Heart left ventricle (tissue), 16 donors: ENCODE data around the gene OGFOD1. TPM values are rescaled to one million over a fixed set of nuclear protein-coding genes. Genes with fewer than 3 reads are reported as not detected.

Experiments
- ATAC-seq, 4 donors: fragments of 200-7000 bp; cut with Tn5 transposase; one replicate each; pipeline ENCODE4 v1.9.1; 2020 to 2022; ENCODE audit warnings: moderate library complexity in 4 of 4, mild to moderate bottlenecking in 3 of 4, moderate number of reproducible peaks in 1 of 4
- DNase-seq, 5 donors: peaks; one replicate each; pipeline ENCODE4 v3.0.0-alpha.2; 2020
- H3K27ac ChIP-seq, 12 donors: fragments of 200-600 bp; sonication (generic) in 4 of 12; one replicate each; pipeline versions ENCODE4 v1.5.0 to v1.8.0; 2016 to 2022; ENCODE audit warnings: mild to moderate bottlenecking in 2 of 12
- H3K27me3 ChIP-seq, 9 donors: fragments of 200-600 bp; sonication (generic) in 2 of 9; one replicate each; pipeline versions ENCODE4 v1.5.1 to v1.8.0; 2016 to 2022; ENCODE audit warnings: mild to moderate bottlenecking in 3 of 9
- H3K36me3 ChIP-seq, 9 donors: fragments of 200-600 bp; sonication (generic) in 2 of 9; one replicate each; pipeline versions ENCODE4 v1.5.0 to v1.8.0; 2018 to 2022; ENCODE audit warnings: mild to moderate bottlenecking in 2 of 9
- H3K4me1 ChIP-seq, 12 donors: fragments of 200-600 bp; sonication (generic) in 4 of 12; one replicate each; pipeline versions ENCODE4 v1.5.0 to v1.8.0; 2016 to 2022; ENCODE audit warnings: mild to moderate bottlenecking in 3 of 12
- H3K4me3 ChIP-seq, 12 donors: fragments of 200-600 bp; sonication (generic) in 4 of 12; one replicate each; pipeline versions ENCODE4 v1.5.0 to v1.8.0; 2017 to 2022; ENCODE audit warnings: mild to moderate bottlenecking in 9 of 12, moderate library complexity in 4 of 12
- H3K9me3 ChIP-seq, 12 donors: fragments of 200-600 bp; sonication (generic) in 4 of 12; one replicate each; pipeline versions ENCODE4 v1.5.0 to v1.8.0; 2016 to 2022; ENCODE audit warnings: mild to moderate bottlenecking in 1 of 12
- CTCF ChIP-seq, 12 donors: fragments of 200-600 bp; sonication (generic) in 4 of 12; IDR thresholded peaks; one replicate each; pipeline versions ENCODE4 v1.5.0 to v1.8.0; 2018 to 2022; ENCODE audit warnings: antibody characterized with exemption in 12 of 12, mild to moderate bottlenecking in 5 of 12
- POLR2A ChIP-seq, 2 donors: fragments of 450-650 bp; IDR thresholded peaks; one replicate each; pipeline ENCODE4 v1.6.1; 2017; ENCODE audit warnings: antibody characterized with exemption in 2 of 2, mild to moderate bottlenecking in 2 of 2, moderate library complexity in 2 of 2
- WGBS, 4 donors: extraction: QIAGEN DNeasy Blood & Tissue Kit in 2 of 4; methylation state at CpG; one replicate each; pipeline versions ENCODE4 v1.1.5 to v1.1.7; 2013 to 2018; 5-methylcytosine and 5-hydroxymethylcytosine counted together
- intact Hi-C, 10 donors: fragments of 100-400 bp; cut with DNase I; formaldehyde crosslinking; loops; one replicate each; pipeline versions ENCODE4 v1.11.1 to v1.14.2; 2022
- polyA plus RNA-seq, 2 donors: library from polyadenylated mRNA; stranded (reverse); fragments of 200-250 nt; gene quantifications; one replicate each; pipeline ENCODE4 v1.2.3, GENCODE V29; 2013
- total RNA-seq, 9 donors: library from RNA; depleted of rRNA in 2 of 9; stranded (reverse); fragments of >200 nt in 2 of 9; fragmentation: NEBNext Ultra II Directional in 3 of 9; extraction: Animal tissue kit (Norgen Biotek cat#: 25700) in 3 of 9; gene quantifications; one replicate each; pipeline versions ENCODE4 v1.1.0 to v1.2.4, GENCODE V29; 2016 to 2023
- donor health status: ischemic (EF 13 %, LVEDD 7.1; RV severe dilation, severe dysfunction).
- donor health status: healthy with polysubstance abuse.
- donor health status: DM: no; HTN: yes; CAD: no.
- donor health status: DM: no; HTN: no; CAD: no.
- donor health status: ischemic (EF 25% LVEDD 6.9; RV normal size, moderate dysfunction).
- donor health status: ischemic (EF 25% LVEDD 5.7; RV mildly dilated, moderate dysfunction).
- donor health status: healthy.
- donor health status: DM: yes; HTN: yes; CAD: no.
- donor health status: ischemic (EF 35%, LVEDD 5.7; RV mildly dilated, moderate dysfunction).
- donor health status: nonischemic (EF 11% LVEDD 7.7; RV severe dilation, severe dysfunction).
- donor health status: DM: yes; HTN: yes; CAD: no.
- donor health status: PGD.
- donor health status: ischemic (EF 29% LVEDD 5.4; RV normal size, mild dysfunction).
- donor health status: nonischemic (EF 23%, LVEDD 6.1; RV moderate dilation, normal function).

OGFOD1 gene
- total and polyA plus RNA-seq, 11 donors: 11.4 to 39.1 (median 31.9) TPM

GRCh38 chr16:56491657-56492261 is 40.4 kb downstream of the OGFOD1 start:
- 92 to 96% (median 94%) methylated on average over 4 of the region's 4 CpGs for WGBS, 4 donors
- DNase-seq: no peak
- no peak overlapping the region for H3K4me3 ChIP-seq
- intact Hi-C loops: no loop called here
- no peaks in the 10 kb centered on the region for H3K27me3 ChIP-seq
- ATAC-seq: no peak
- peaks cover 0 to 75% (median 24%) of the 10 kb centered on the region in 9 donors for H3K36me3 ChIP-seq
- H3K4me1 ChIP-seq: no peaks in the 10 kb centered on the region
- H3K27ac ChIP-seq: no peak overlapping the region
- TF ChIP-seq POLR2A (IDR thresholded peaks at IDR 0.05): no peak
- no peak for TF ChIP-seq CTCF (IDR thresholded peaks at IDR 0.05)
- no peaks in the 10 kb centered on the region for H3K9me3 ChIP-seq

- TF ChIP-seq POLR2A (IDR thresholded peaks at IDR 0.05): no peak
- TF ChIP-seq CTCF (IDR thresholded peaks at IDR 0.05): no peak
- 72 to 86% (median 82%) methylated on average over 2 of the region's 2 CpGs for WGBS, 4 donors
- ATAC-seq (peak in 1 of 4 donors; percentile 34), DNase-seq (no peak)
- Histone ChIP-seq H3K36me3 (peaks cover 0 to 79% (median 38%) of the 10 kb centered on the region in 9 donors), H3K4me1 (no peaks in the 10 kb centered on the region), H3K9me3 (no peaks in the 10 kb centered on the region), H3K27ac (no peak overlapping the region), H3K4me3 (no peak overlapping the region), H3K27me3 (no peaks in the 10 kb centered on the region)
- intact Hi-C loops: no loop called here
Observed at GRCh38 chr16:56493126-56493525, 41.8 kb downstream of the OGFOD1 start.

- H3K4me3 ChIP-seq: no peak overlapping the region
- no peak for TF ChIP-seq POLR2A (IDR thresholded peaks at IDR 0.05)
- no peak for TF ChIP-seq CTCF (IDR thresholded peaks at IDR 0.05)
- H3K4me1 ChIP-seq: no peaks in the 10 kb centered on the region
- no peaks in the 10 kb centered on the region for H3K27me3 ChIP-seq
- H3K9me3 ChIP-seq: no peaks in the 10 kb centered on the region
- WGBS, 4 donors: 94 to 100% (median 96%) methylated on average over 1 of the region's 1 CpG
- peaks cover 0 to 82% (median 45%) of the 10 kb centered on the region in 9 donors for H3K36me3 ChIP-seq
- DNase-seq (no peak), ATAC-seq (no peak)
- intact Hi-C loops: no loop called here
- H3K27ac ChIP-seq: no peak overlapping the region
Observed at GRCh38 chr16:56493815-56494214, 42.5 kb downstream of the OGFOD1 start.

- Histone ChIP-seq H3K9me3 (no peaks in the 10 kb centered on the region), H3K27me3 (no peaks in the 10 kb centered on the region), H3K27ac (no peak overlapping the region), H3K36me3 (peaks cover 0 to 100% (median 91%) of the 10 kb centered on the region in 9 donors), H3K4me3 (no peak overlapping the region), H3K4me1 (no peaks in the 10 kb centered on the region)
- WGBS, 4 donors: 93 to 97% (median 94%) methylated on average over 3 of the region's 3 CpGs
- ATAC-seq (no peak), DNase-seq (no peak)
- intact Hi-C loops: no loop called here
- no peak for TF ChIP-seq CTCF (IDR thresholded peaks at IDR 0.05)
- TF ChIP-seq POLR2A (IDR thresholded peaks at IDR 0.05): no peak
Observed at GRCh38 chr16:56505181-56505580, 53.8 kb downstream of the OGFOD1 start.
